Uterus (tissue), 4 donors: ENCODE measurements around the gene MEGF8. TPM values are rescaled to one million over a fixed set of nuclear protein-coding genes. Genes with fewer than 3 reads are reported as not detected.

ENCODE experiments used
- DNase-seq, 2 donors: peaks; one replicate each; pipeline ENCODE4 v3.0.0-alpha.2; 2019 to 2020
- H3K27ac ChIP-seq, 2 donors: fragments of 200-600 bp; sonication (generic); 1 replicate in 1 of 2; 2 replicates in 1 of 2; pipeline ENCODE4 v1.5.1; 2016 to 2018
- H3K27me3 ChIP-seq, 2 donors: fragments of 200-600 bp; sonication (generic); one replicate each; pipeline ENCODE4 v1.5.1; 2018 to 2019; ENCODE audit warnings: control low read depth in 1 of 2
- H3K36me3 ChIP-seq, 2 donors: fragments of 200-600 bp; sonication (generic); one replicate each; pipeline ENCODE4 v1.5.1; 2019; ENCODE audit warnings: control low read depth in 1 of 2
- H3K4me1 ChIP-seq, 2 donors: fragments of 200-600 bp; sonication (generic); one replicate each; pipeline ENCODE4 v1.5.1; 2018 to 2019; ENCODE audit warnings: control low read depth in 1 of 2
- H3K4me3 ChIP-seq, 2 donors: fragments of 200-600 bp; sonication (generic); 1 replicate in 1 of 2; 2 replicates in 1 of 2; pipeline ENCODE4 v1.5.1; 2018 to 2019; ENCODE audit warnings: mild to moderate bottlenecking in 1 of 2
- H3K9me3 ChIP-seq, 2 donors: fragments of 200-600 bp; sonication (generic); one replicate each; pipeline ENCODE4 v1.5.1; 2019; ENCODE audit warnings: control low read depth in 1 of 2
- CTCF ChIP-seq, 4 experiments: fragments of 200-600 bp in 2 of 4; fragments of 450-650 bp in 2 of 4; sonication (generic) in 2 of 4; IDR thresholded peaks; one replicate each; pipeline ENCODE4 v1.5.1; 2016 to 2019; ENCODE audit warnings: antibody characterized with exemption in 4 of 4, mild to moderate bottlenecking in 2 of 4, moderate library complexity in 1 of 4
- POLR2A ChIP-seq, 2 donors: fragments of 450-650 bp; IDR thresholded peaks; one replicate each; pipeline ENCODE4 v1.6.1; 2016; ENCODE audit warnings: antibody characterized with exemption in 2 of 2, mild to moderate bottlenecking in 1 of 2, moderate library complexity in 1 of 2
- intact Hi-C: fragments of 100-400 bp; cut with DNase I; formaldehyde crosslinking; loops from one replicate; pipeline ENCODE4 v1.15.1; 2023; ENCODE audit warnings: low total_unique reads
- total RNA-seq, 4 donors: library from RNA; depleted of rRNA in 3 of 4; stranded (reverse); fragments of >200 nt in 3 of 4; gene quantifications; one replicate each; pipeline versions ENCODE4 v1.1.0 to v1.2.4, GENCODE V29; 2014 to 2023
- donor health status: DM: yes; HTN: yes; CAD: no.

The MEGF8 gene
- total RNA-seq, 4 donors from 2014 or later, result 3.6 to 30.0 (median 19.1) TPM

DNA sequence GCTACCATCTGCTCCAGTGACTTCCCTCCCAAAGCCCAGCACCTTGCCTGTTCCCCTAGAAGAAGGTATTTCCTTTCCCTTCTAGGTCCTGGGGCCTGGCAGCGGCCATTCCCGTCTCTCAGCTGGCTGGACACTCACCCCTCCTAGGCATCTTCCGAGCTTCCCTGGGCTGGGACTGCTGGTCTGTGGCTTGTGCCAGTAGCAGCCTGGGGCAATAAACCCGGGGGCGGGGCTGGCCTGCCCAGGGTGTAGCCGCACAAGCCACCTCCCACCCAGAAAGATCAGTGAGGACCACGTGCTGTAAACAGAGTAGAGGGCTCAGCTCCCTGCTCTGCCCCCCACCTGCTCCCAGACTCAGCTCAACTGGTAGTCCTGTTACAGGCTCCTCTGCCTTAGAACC, 86.8 kb downstream of the MEGF8 start:
- intact Hi-C loops, result no loop called here
- TF ChIP-seq POLR2A (IDR thresholded peaks at IDR 0.05) (no peak), CTCF (IDR thresholded peaks at IDR 0.05) (no peak)
- Histone ChIP-seq H3K36me3 (no peaks in the 10 kb centered on the region), H3K4me1 (no peaks in the 10 kb centered on the region), H3K27me3 (no peaks in the 10 kb centered on the region), H3K4me3 (no peak overlapping the region), H3K27ac (no peak overlapping the region), H3K9me3 (no peaks in the 10 kb centered on the region)
- no peak for DNase-seq

GRCh38 chr19:42412661-42413076, 87.2 kb downstream of the MEGF8 start:
- Histone ChIP-seq H3K27me3 (no peaks in the 10 kb centered on the region), H3K27ac (no peak overlapping the region), H3K4me1 (no peaks in the 10 kb centered on the region), H3K4me3 (no peak overlapping the region), H3K36me3 (no peaks in the 10 kb centered on the region), H3K9me3 (no peaks in the 10 kb centered on the region)
- intact Hi-C loops, result no loop called here
- no peak for DNase-seq
- TF ChIP-seq CTCF (IDR thresholded peaks at IDR 0.05), result no peak
- no peak for TF ChIP-seq POLR2A (IDR thresholded peaks at IDR 0.05)

GRCh38 chr19:42419309-42419708, 93.9 kb downstream of the MEGF8 start:
- Histone ChIP-seq H3K27me3 (no peaks in the 10 kb centered on the region), H3K9me3 (no peaks in the 10 kb centered on the region), H3K4me3 (no peak overlapping the region), H3K4me1 (peaks cover 0 to 6% of the 10 kb centered on the region in 2 donors), H3K27ac (peak overlapping the region; percentile 1 to 41), H3K36me3 (no peaks in the 10 kb centered on the region)
- no peak for DNase-seq
- intact Hi-C loops, result no loop called here
- TF ChIP-seq CTCF (IDR thresholded peaks at IDR 0.05) (no peak), POLR2A (IDR thresholded peaks at IDR 0.05) (no peak)

DNA sequence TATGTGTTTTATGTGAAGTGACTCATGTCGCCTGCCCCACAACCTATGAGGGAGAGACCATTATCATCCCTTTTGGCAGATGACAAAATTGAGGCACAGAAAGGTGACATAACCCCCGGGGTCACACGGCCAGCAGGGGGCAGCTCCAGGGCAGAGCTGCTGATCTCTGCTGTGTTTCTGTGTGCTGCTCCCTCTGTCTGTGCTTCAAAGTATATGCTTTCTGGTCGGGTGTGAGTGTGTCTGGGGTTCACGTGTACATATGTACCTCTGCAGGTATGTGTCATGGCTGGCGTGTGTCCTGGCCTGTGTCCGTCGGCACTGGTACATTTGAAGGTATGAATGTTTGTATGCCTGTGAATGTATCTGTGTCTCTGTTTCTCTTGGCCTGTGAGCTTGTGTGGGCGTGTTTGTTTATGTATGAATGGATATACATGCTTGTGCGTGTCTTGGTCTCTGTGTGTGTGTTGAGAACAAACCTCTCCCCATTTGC, 94.7 kb downstream of the MEGF8 start:
- Histone ChIP-seq H3K4me1 (peaks cover 0 to 6% of the 10 kb centered on the region in 2 donors), H3K27ac (peak overlapping the region in 1 of 2 donors; percentile 37), H3K4me3 (no peak overlapping the region), H3K27me3 (no peaks in the 10 kb centered on the region), H3K9me3 (no peaks in the 10 kb centered on the region), H3K36me3 (no peaks in the 10 kb centered on the region)
- TF ChIP-seq CTCF (IDR thresholded peaks at IDR 0.05), result peak in 1 of 4 experiments; percentile 31
- no peak for TF ChIP-seq POLR2A (IDR thresholded peaks at IDR 0.05)
- intact Hi-C loops, result no loop called here
- DNase-seq, result no peak

DNA sequence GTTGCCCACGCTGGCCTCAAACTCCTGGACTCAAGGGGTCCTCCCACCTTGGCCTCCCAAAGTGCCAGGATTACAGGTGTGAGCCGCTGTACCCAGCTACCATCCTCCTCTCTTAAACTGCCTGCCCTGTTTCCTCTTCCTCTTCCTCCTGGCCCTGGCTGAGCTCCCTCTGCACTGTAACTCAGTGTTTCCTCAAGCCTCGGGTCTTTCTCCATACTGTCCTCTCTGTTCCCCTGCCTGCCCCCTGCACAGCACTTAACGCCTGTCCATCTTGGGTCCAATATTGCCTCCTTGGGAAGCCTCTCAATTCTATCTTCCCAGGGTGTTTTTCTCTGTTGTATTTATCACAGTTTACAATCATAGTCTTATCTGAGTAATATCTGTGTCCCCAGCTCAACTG, 95.7 kb downstream of the MEGF8 start:
- intact Hi-C loops, result no loop called here
- no peak for DNase-seq
- Histone ChIP-seq H3K27ac (peak overlapping the region; percentile 37 to 48), H3K9me3 (no peaks in the 10 kb centered on the region), H3K4me3 (no peak overlapping the region), H3K36me3 (no peaks in the 10 kb centered on the region), H3K4me1 (peaks cover 0 to 6% of the 10 kb centered on the region in 2 donors), H3K27me3 (no peaks in the 10 kb centered on the region)
- no peak for TF ChIP-seq POLR2A (IDR thresholded peaks at IDR 0.05)
- no peak for TF ChIP-seq CTCF (IDR thresholded peaks at IDR 0.05)
